Activated naive CD8-positive, alpha-beta T cell treated with anti-CD3 and anti-CD28 coated beads, Interleukin-2, amount 50 U/mL, for 24 hours (primary cell): ENCODE measurements around the gene CCNY.

Experiments used
- ATAC-seq: fragments of 150-1000 bp; cut with Tn5 transposase; one replicate; pipeline ENCODE4 v1.10.0; 2021
- DNase-seq: peaks from one replicate; pipeline ENCODE4 v3.0.0; 2021
- H3K27ac Mint-ChIP-seq: one replicate; pipeline ENCODE4 v1.8.0; 2021; ENCODE audit warnings: mild to moderate bottlenecking, mixed read lengths
- H3K27me3 Mint-ChIP-seq: one replicate; pipeline ENCODE4 v1.8.0; 2021; ENCODE audit warnings: mixed read lengths
- H3K36me3 Mint-ChIP-seq: one replicate; pipeline ENCODE4 v1.8.0; 2021; ENCODE audit warnings: low read depth, mixed read lengths
- H3K4me1 Mint-ChIP-seq: one replicate; pipeline ENCODE4 v1.8.0; 2021; ENCODE audit warnings: mixed read lengths
- H3K4me3 Mint-ChIP-seq: one replicate; pipeline ENCODE4 v1.8.0; 2021; ENCODE audit warnings: mild to moderate bottlenecking, moderate library complexity, mixed read lengths
- H3K9me3 Mint-ChIP-seq: one replicate; pipeline ENCODE4 v1.8.0; 2021; ENCODE audit warnings: mixed read lengths

The CCNY gene

GRCh38 chr10:35575640-35576039 is 239.3 kb downstream of the CCNY start:
- ATAC-seq: no peak
- peaks cover 10% of the 10 kb centered on the region for H3K9me3 Mint-ChIP-seq
- H3K4me1 Mint-ChIP-seq: no peaks in the 10 kb centered on the region
- H3K27me3 Mint-ChIP-seq: no peaks in the 10 kb centered on the region
- no peak overlapping the region for H3K4me3 Mint-ChIP-seq
- no peak overlapping the region for H3K27ac Mint-ChIP-seq
- H3K36me3 Mint-ChIP-seq: peaks cover 24% of the 10 kb centered on the region
- DNase-seq: no peak

GRCh38 chr10:35576730-35577129 is 240.4 kb downstream of the CCNY start:
- Mint-ChIP-seq H3K27ac (no peak overlapping the region), H3K4me3 (no peak overlapping the region), H3K36me3 (peaks cover 20% of the 10 kb centered on the region), H3K9me3 (peaks cover 10% of the 10 kb centered on the region), H3K27me3 (no peaks in the 10 kb centered on the region), H3K4me1 (no peaks in the 10 kb centered on the region)
- DNase-seq (no peak), ATAC-seq (no peak)

GRCh38 chr10:35577926-35578617 is 241.8 kb downstream of the CCNY start:
- H3K4me3 Mint-ChIP-seq: no peak overlapping the region

GRCh38 chr10:35578618-35578956 is 242.3 kb downstream of the CCNY start:
- peaks cover 10% of the 10 kb centered on the region for H3K9me3 Mint-ChIP-seq
- no peaks in the 10 kb centered on the region for H3K4me1 Mint-ChIP-seq
- no peaks in the 10 kb centered on the region for H3K27me3 Mint-ChIP-seq
- ATAC-seq: no peak
- no peak overlapping the region for H3K27ac Mint-ChIP-seq
- peaks cover 14% of the 10 kb centered on the region for H3K36me3 Mint-ChIP-seq
- DNase-seq: no peak
- H3K4me3 Mint-ChIP-seq: no peak overlapping the region

More at GRCh38 chr10:35577926-35578617, 241.8 kb downstream of the CCNY start:
- no peak for ATAC-seq
- Mint-ChIP-seq H3K36me3 (peaks cover 15% of the 10 kb centered on the region), H3K27ac (no peak overlapping the region), H3K27me3 (no peaks in the 10 kb centered on the region), H3K9me3 (peaks cover 10% of the 10 kb centered on the region), H3K4me1 (no peaks in the 10 kb centered on the region)
- DNase-seq: no peak

- H3K27me3 Mint-ChIP-seq: no peaks in the 10 kb centered on the region
- no peak overlapping the region for H3K27ac Mint-ChIP-seq
- H3K36me3 Mint-ChIP-seq: peaks cover 10% of the 10 kb centered on the region
- no peaks in the 10 kb centered on the region for H3K4me1 Mint-ChIP-seq
- H3K4me3 Mint-ChIP-seq: no peak overlapping the region
- ATAC-seq (no peak), DNase-seq (no peak)
- H3K9me3 Mint-ChIP-seq: peaks cover 10% of the 10 kb centered on the region
These were observed 242.8 kb downstream of the CCNY start for GRCh38 chr10:35579116-35579515.

DNA sequence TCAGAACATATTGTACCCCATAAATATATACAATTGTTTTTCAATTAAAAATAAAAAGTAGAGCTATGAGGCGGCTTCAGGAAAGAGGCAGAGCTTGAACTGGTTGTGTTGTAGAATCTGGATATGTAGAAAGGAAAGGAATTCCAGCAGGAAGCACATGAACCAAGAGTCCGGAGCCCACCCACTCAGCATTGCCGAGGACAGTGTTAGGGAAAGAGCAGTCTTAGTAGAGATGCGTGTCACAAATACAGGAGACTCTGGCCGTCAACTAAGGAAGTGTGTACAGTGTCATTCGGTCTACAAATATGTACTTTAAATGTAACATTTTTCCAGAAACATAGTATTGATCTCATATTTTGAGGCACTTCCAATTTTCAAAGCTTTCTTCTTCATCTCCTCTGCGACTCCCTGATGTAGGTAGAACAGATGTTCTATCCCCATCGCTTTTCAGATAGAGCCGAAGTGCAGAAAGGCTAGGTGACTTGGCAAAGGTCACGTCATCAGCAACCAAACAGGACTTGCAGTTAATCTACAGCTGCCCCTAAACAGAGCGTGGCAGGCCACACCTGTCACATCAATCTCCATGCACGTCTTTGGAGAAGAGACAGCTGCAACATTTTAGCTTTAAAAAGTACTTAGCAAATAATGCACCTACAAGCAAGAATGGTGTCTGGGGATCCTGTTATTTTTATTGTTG is 243.6 kb downstream of the CCNY start:
- DNase-seq (no peak), ATAC-seq (no peak)
- Mint-ChIP-seq H3K4me3 (no peak overlapping the region), H3K27me3 (no peaks in the 10 kb centered on the region), H3K4me1 (no peaks in the 10 kb centered on the region), H3K27ac (no peak overlapping the region), H3K9me3 (peaks cover 10% of the 10 kb centered on the region), H3K36me3 (peaks cover 7% of the 10 kb centered on the region)

DNA sequence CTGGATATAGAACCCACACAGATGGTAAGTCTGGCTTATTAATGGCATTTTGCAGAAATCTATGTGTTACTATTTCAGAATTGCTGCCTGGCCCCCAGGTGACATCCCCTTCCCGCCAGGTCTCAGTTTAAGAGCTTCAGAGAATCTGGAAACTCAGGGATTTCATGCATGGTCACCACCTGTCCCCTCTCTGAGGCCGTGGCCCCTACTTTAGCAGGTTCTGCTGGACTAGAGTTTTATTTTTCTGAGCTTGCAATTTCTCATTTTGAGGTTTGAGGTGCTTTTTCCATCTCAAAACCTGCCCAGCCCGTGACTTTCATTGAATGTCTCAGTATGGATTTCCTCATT is 244.1 kb downstream of the CCNY start:
- ATAC-seq (no peak), DNase-seq (no peak)
- Mint-ChIP-seq H3K4me1 (no peaks in the 10 kb centered on the region), H3K4me3 (no peak overlapping the region), H3K36me3 (peaks cover 5% of the 10 kb centered on the region), H3K27ac (no peak overlapping the region), H3K27me3 (peaks cover 5% of the 10 kb centered on the region), H3K9me3 (peaks cover 8% of the 10 kb centered on the region)

- ATAC-seq (no peak), DNase-seq (no peak)
- Mint-ChIP-seq H3K4me1 (no peaks in the 10 kb centered on the region), H3K9me3 (peaks cover 5% of the 10 kb centered on the region), H3K27me3 (peaks cover 6% of the 10 kb centered on the region), H3K27ac (no peak overlapping the region), H3K4me3 (no peak overlapping the region), H3K36me3 (peaks cover 3% of the 10 kb centered on the region)
These were observed 245.3 kb downstream of the CCNY start for GRCh38 chr10:35581655-35582054.

- peaks cover 8% of the 10 kb centered on the region for H3K27me3 Mint-ChIP-seq
- no peaks in the 10 kb centered on the region for H3K36me3 Mint-ChIP-seq
- ATAC-seq (no peak), DNase-seq (no peak)
- H3K4me1 Mint-ChIP-seq: no peaks in the 10 kb centered on the region
- H3K9me3 Mint-ChIP-seq: no peaks in the 10 kb centered on the region
- H3K4me3 Mint-ChIP-seq: no peak overlapping the region
- no peak overlapping the region for H3K27ac Mint-ChIP-seq
These were observed 248.6 kb downstream of the CCNY start for GRCh38 chr10:35584946-35585345.

- DNase-seq (no peak), ATAC-seq (no peak)
- no peaks in the 10 kb centered on the region for H3K4me1 Mint-ChIP-seq
- peaks cover 8% of the 10 kb centered on the region for H3K27me3 Mint-ChIP-seq
- no peaks in the 10 kb centered on the region for H3K9me3 Mint-ChIP-seq
- H3K36me3 Mint-ChIP-seq: no peaks in the 10 kb centered on the region
- H3K27ac Mint-ChIP-seq: no peak overlapping the region
- no peak overlapping the region for H3K4me3 Mint-ChIP-seq
These were observed 249.0 kb downstream of the CCNY start for GRCh38 chr10:35585356-35585755.

DNA sequence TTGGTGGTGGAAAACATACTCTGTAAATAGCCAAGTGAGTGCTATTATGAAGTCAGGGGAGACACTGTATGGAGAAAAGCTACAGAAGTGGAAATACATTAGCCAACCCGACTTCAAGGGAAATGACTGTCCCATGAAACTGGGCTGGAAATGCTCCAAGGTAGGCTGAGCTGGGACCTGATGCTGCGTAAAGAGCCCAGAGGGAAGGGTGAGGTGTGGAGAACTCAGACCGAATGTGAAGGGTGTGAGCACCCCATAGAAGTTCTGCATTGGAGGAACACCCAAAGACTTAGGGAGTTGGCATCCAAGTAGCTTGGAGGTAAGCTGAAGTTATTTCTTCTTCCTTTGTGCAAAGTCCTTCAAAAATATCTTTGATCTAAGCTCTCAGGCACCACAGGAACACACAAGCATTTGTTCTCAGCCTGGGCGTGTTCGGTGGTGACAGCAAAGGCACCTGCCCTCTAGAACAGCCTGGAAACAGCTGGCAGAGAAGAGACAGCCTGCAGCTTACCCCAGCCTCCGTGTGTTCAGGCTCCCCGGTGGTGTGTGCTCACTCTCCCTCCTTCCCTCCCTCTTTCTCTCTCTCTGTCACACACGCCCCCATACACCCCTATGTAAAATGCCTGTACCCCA is 249.7 kb downstream of the CCNY start:
- Mint-ChIP-seq H3K4me3 (no peak overlapping the region), H3K4me1 (no peaks in the 10 kb centered on the region), H3K27me3 (peaks cover 12% of the 10 kb centered on the region), H3K27ac (no peak overlapping the region), H3K9me3 (peaks cover 3% of the 10 kb centered on the region), H3K36me3 (no peaks in the 10 kb centered on the region)
- ATAC-seq (no peak), DNase-seq (no peak)

- Mint-ChIP-seq H3K9me3 (peaks cover 16% of the 10 kb centered on the region), H3K27ac (no peak overlapping the region), H3K4me1 (no peaks in the 10 kb centered on the region), H3K27me3 (peaks cover 15% of the 10 kb centered on the region), H3K4me3 (no peak overlapping the region), H3K36me3 (no peaks in the 10 kb centered on the region)
- ATAC-seq: no peak
- no peak for DNase-seq
These were observed 252.5 kb downstream of the CCNY start for GRCh38 chr10:35588836-35589235.

GRCh38 chr10:35592441-35592840 is 256.1 kb downstream of the CCNY start:
- DNase-seq: no peak
- H3K27me3 Mint-ChIP-seq: peaks cover 9% of the 10 kb centered on the region
- H3K4me3 Mint-ChIP-seq: no peak overlapping the region
- H3K4me1 Mint-ChIP-seq: no peaks in the 10 kb centered on the region
- no peaks in the 10 kb centered on the region for H3K36me3 Mint-ChIP-seq
- no peak for ATAC-seq
- H3K9me3 Mint-ChIP-seq: peaks cover 16% of the 10 kb centered on the region
- no peak overlapping the region for H3K27ac Mint-ChIP-seq

GRCh38 chr10:35594115-35595079 is 258.1 kb downstream of the CCNY start:
- ATAC-seq (no peak), DNase-seq (no peak)
- Mint-ChIP-seq H3K4me1 (no peaks in the 10 kb centered on the region), H3K36me3 (no peaks in the 10 kb centered on the region), H3K9me3 (peaks cover 16% of the 10 kb centered on the region), H3K27ac (no peak overlapping the region), H3K27me3 (peaks cover 12% of the 10 kb centered on the region), H3K4me3 (no peak overlapping the region)
